GM03348 (cell line): Measurements from ENCODE around the gene B3GNT3.

Source experiments
- DNase-seq: peaks from one replicate; pipeline ENCODE4 v3.0.0; 2012; ENCODE audit warnings: low spot score

B3GNT3 gene

DNA sequence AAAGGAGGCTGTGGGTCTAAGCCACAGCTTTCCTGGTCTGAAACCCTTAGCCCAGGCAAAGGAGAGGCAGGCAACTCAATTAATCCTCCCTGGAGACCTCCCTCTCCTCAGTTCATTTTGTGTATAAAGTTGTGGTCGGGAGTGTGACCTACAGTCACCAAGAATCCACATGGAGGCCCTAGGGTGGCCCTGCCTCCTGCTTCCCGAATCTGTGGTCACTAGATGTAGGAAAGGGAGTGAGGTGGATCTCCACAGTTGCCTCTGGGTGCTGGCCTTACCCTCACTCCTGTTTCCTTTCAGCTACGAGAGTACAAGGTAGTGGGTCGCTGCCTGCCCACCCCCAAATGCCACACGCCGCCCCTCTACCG, 66.0 kb downstream of the B3GNT3 start:
- no peak for DNase-seq

- DNase-seq, result no peak
These were observed 66.8 kb downstream of the B3GNT3 start for GRCh38 chr19:17861542-17862402.

DNA sequence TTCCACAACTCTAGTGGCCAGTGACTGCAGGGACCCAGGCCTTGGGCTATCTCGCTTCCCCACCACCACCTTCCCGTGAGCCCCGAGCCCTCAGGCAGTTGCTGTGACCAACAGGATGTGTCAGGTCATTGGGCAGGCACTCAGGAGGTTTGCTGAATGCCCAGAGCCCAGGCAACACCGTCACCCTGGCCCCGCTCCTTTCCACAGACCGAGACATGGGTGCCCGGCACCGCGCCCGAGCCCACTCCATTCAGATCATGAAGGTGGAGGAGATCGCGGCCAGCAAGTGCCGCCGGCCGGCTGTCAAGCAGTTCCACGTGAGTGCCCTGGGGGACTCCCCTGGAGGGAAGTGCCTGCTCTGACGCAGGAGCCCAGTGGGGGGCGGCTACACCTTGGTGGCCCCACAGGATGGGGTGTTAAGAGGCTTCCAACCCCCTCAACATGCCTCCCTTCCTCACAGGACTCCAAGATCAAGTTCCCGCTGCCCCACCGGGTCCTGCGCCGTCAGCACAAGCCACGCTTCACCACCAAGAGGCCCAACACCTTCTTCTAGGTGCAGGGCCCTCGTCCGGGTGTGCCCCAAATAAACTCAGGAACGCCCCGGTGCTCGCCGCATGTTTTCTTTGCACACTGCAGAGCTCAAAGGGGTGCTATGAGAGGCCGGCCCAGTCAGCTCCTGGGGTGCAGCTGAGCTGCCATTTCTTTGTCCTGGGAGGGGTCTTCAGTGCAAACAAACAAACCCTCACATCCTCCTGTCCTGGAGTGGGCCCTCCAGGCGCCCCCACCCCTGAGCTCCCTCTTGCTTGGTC, 68.0 kb downstream of the B3GNT3 start:
- DNase-seq, result no peak
